Endothelial cell of umbilical vein (primary cell): ENCODE data around the gene ATP1B2. TPM values are rescaled to one million over a fixed set of nuclear protein-coding genes. Genes with fewer than 3 reads are reported as not detected.

Source experiments
- BruUV-seq: library from RNA; stranded (reverse); fragments of 400-500 nt; replicated peaks from 2 replicates; lab custom pipeline; 2021; lab: Mats Ljungman, UMichigan
- CTCF ChIA-PET: fragments of 300-600, 350-600 bp; sonication (Branson Sonifier 250); formaldehyde crosslinking; loops from one replicate; lab custom pipeline; 2021; ENCODE audit warnings: antibody characterized with exemption, inconsistent platforms; lab: Charles Lee
- POLR2A ChIA-PET: fragments of 300-600, 350-600 bp; sonication (Branson Sonifier 250); formaldehyde crosslinking; loops from one replicate; lab custom pipeline; 2021; ENCODE audit warnings: antibody characterized with exemption, inconsistent platforms; lab: Charles Lee
- DNase-seq: peaks from one replicate; pipeline ENCODE4 v3.0.0-alpha.2; 2011; ENCODE audit warnings: low read depth, low spot score
- FAIRE-seq: peaks from 2 replicates; lab custom pipeline; 2011; peaks lifted over from hg19 to GRCh38; lab: Jason Lieb, UNC
- H2AFZ ChIP-seq: 2 replicates; pipeline ENCODE4 v1.6.0; 2012; ENCODE audit warnings: low read depth, low read length, control low read depth, inconsistent platforms
- H3K27ac ChIP-seq: 2 replicates; pipeline ENCODE4 v1.5.1; 2011; ENCODE audit warnings: low read depth, mild to moderate bottlenecking, control low read depth, low read length, moderate library complexity; ENCODE audit not compliant: insufficient read depth
- H3K27me3 ChIP-seq, 2 experiments: 2 replicates each; pipeline versions ENCODE4 v1.6.0 to v1.6.1; 2011; ENCODE audit warnings: low read length in 2 of 2, mixed read lengths in 1 of 2; ENCODE audit not compliant: control insufficient read depth in 2 of 2, insufficient read depth in 2 of 2
- H3K36me3 ChIP-seq, 2 experiments: 2 replicates in 1 of 2; 3 replicates in 1 of 2; pipeline ENCODE4 v1.5.1; 2011; ENCODE audit warnings: low read length in 2 of 2, mild to moderate bottlenecking in 1 of 2, moderate library complexity in 1 of 2; ENCODE audit not compliant: control insufficient read depth in 2 of 2, insufficient read depth in 2 of 2; ENCODE audit errors: extremely low read depth in 1 of 2
- H3K4me1 ChIP-seq: 3 replicates; pipeline ENCODE4 v1.5.1; 2011; ENCODE audit warnings: mild to moderate bottlenecking, low read length; ENCODE audit not compliant: control insufficient read depth, insufficient read depth; ENCODE audit errors: extremely low read depth
- H3K4me2 ChIP-seq: 2 replicates; pipeline ENCODE4 v1.6.1; 2011; ENCODE audit warnings: low read length, control low read depth, mixed read lengths; ENCODE audit not compliant: insufficient read depth
- H3K4me3 ChIP-seq, 3 experiments: fragments of 200-600 bp in 1 of 3; sonication (generic), shearing (Covaris generic) in 1 of 3; replicated peaks in 1 of 3; 2 replicates each; pipeline ENCODE4 v1.5.1; 2011 to 2016; ENCODE audit warnings: control low read depth in 3 of 3, low read length in 3 of 3, mild to moderate bottlenecking in 2 of 3, inconsistent platforms in 1 of 3, low read depth in 1 of 3, moderate library complexity in 1 of 3; ENCODE audit not compliant: insufficient read depth in 1 of 3
- H3K79me2 ChIP-seq: 2 replicates; pipeline ENCODE4 v1.6.0; 2012; ENCODE audit warnings: low read length, inconsistent platforms; ENCODE audit not compliant: control insufficient read depth, insufficient read depth
- H3K9ac ChIP-seq: replicated peaks from 2 replicates; pipeline ENCODE3; 2011; ENCODE audit warnings: low read length, control low read depth; ENCODE audit not compliant: insufficient read depth; ENCODE audit errors: extremely low read depth
- H3K9me1 ChIP-seq: replicated peaks from 3 replicates; pipeline ENCODE4 v1.6.0; 2011; ENCODE audit warnings: mild to moderate bottlenecking, low read length; ENCODE audit not compliant: control insufficient read depth, insufficient read depth; ENCODE audit errors: extremely low read depth
- H3K9me3 ChIP-seq: replicated peaks from 2 replicates; pipeline ENCODE4 v1.5.1; 2012; ENCODE audit warnings: low read length, inconsistent platforms; ENCODE audit not compliant: control insufficient read depth, insufficient read depth
- H4K20me1 ChIP-seq: replicated peaks from 2 replicates; pipeline ENCODE3; 2011; ENCODE audit warnings: mild to moderate bottlenecking, low read length; ENCODE audit not compliant: control insufficient read depth, insufficient read depth; ENCODE audit errors: extremely low read depth
- CTCF ChIP-seq, 2 donors: IDR thresholded peaks; 1 replicate in 1 of 2; 2 replicates in 1 of 2; pipeline ENCODE4 v1.5.1; 2011; ENCODE audit warnings: low read length in 2 of 2, mild to moderate bottlenecking in 2 of 2, moderate library complexity in 2 of 2, control low read depth in 1 of 2, inconsistent platforms in 1 of 2, low read depth in 1 of 2; ENCODE audit not compliant: insufficient read depth in 1 of 2; ENCODE audit errors: extremely low read depth in 1 of 2
- EZH2 ChIP-seq: IDR thresholded peaks from 2 replicates; pipeline ENCODE4 v1.6.1; 2012; ENCODE audit warnings: borderline replicate concordance, low read depth, mild to moderate bottlenecking, moderate library complexity, low read length, inconsistent platforms; ENCODE audit not compliant: severe bottlenecking
- FOS ChIP-seq: IDR thresholded peaks from 2 replicates; pipeline ENCODE4 v1.6.1; 2011; ENCODE audit warnings: mild to moderate bottlenecking, low read length, moderate library complexity, borderline replicate concordance; ENCODE audit not compliant: insufficient read depth
- GATA2 ChIP-seq: IDR thresholded peaks from 2 replicates; pipeline ENCODE4 v1.7.0; 2011; ENCODE audit warnings: low read depth, mild to moderate bottlenecking, moderate library complexity, mixed read lengths, low read length; ENCODE audit not compliant: insufficient read length, insufficient read depth
- JUN ChIP-seq: IDR thresholded peaks from 2 replicates; pipeline ENCODE4 v1.6.1; 2011; ENCODE audit warnings: borderline replicate concordance, low read depth; ENCODE audit not compliant: insufficient read length, insufficient read depth
- MAX ChIP-seq: IDR thresholded peaks from 2 replicates; pipeline ENCODE4 v1.6.1; 2011; ENCODE audit not compliant: insufficient read depth, insufficient read length
- MYC ChIP-seq: IDR thresholded peaks from one replicate; pipeline ENCODE4 v1.6.1; 2011; ENCODE audit warnings: mild to moderate bottlenecking, low read depth, low read length
- POLR2A ChIP-seq: IDR thresholded peaks from 2 replicates; pipeline ENCODE4 v1.6.1; 2012; ENCODE audit warnings: low read depth, mild to moderate bottlenecking, control low read depth, low read length
- POLR2AphosphoS5 ChIP-seq: IDR thresholded peaks from 2 replicates; pipeline ENCODE4 v1.6.1; 2012; ENCODE audit warnings: low read depth, mild to moderate bottlenecking, control low read depth, low read length, moderate library complexity; ENCODE audit not compliant: insufficient read depth
- dilution Hi-C: fragments of 300-500 bp; cut with MboI; formaldehyde crosslinking; loops from one replicate; pipeline ENCODE4 v1.15.0; 2019; ENCODE audit warnings: low sequenced_read_pairs; ENCODE audit not compliant: extremely low pct_ligation_motif_present
- intact Hi-C: fragments of 100-400 bp; cut with micrococcal nuclease; formaldehyde crosslinking; loops from one replicate; pipeline ENCODE4 v1.10.0; 2022
- polyA plus RNA-seq, 4 experiments: library from polyadenylated mRNA; depleted of rRNA in 3 of 4; stranded (reverse) in 3 of 4; unstranded in 1 of 4; fragments of >200 nt; gene quantifications; 2 replicates each; pipeline versions ENCODE4 v1.2.1 to v1.2.3, GENCODE V29; 2011 to 2012; ENCODE audit warnings: missing spikeins in 1 of 4
- total RNA-seq: library from RNA; stranded (reverse); gene quantifications from 2 replicates; pipeline ENCODE4 v1.2.3, GENCODE V29; 2021

The ATP1B2 gene
- total and polyA plus RNA-seq, 2 donors (not counting 3 experiments of a cell fraction or from before 2014, with no cell fraction given) = 0.06 TPM; not detected in 1

GRCh38 chr17:7667656-7668406, 17.1 kb downstream of the ATP1B2 start:
- ChIA-PET POLR2A (no interaction called here), CTCF (interaction anchor here (0.8 to 1.5 kb wide), 6 partner anchors 9 to 322 kb away, joined by 3 to 5 read pairs (median 3); partner anchors contain the start of genes TP53 and WRAP53)
- Histone ChIP-seq H3K79me2 (no peaks in the 10 kb centered on the region), H3K9me3 (no peaks in the 10 kb centered on the region), H3K27ac (no peak overlapping the region), H3K4me2 (no peak overlapping the region), H3K36me3 (peaks cover 8 to 29% of the 10 kb centered on the region in 2 experiments), H3K9ac (no peak overlapping the region), H3K9me1 (no peaks in the 10 kb centered on the region), H2AFZ (no peak overlapping the region), H4K20me1 (no peaks in the 10 kb centered on the region), H3K4me3 (no peak overlapping the region), H3K27me3 (no peaks in the 10 kb centered on the region), H3K4me1 (no peaks in the 10 kb centered on the region)
- intact Hi-C loops = no loop called here
- DNase-seq (no peak), FAIRE-seq (no peak)
- dilution Hi-C loops = no loop called here
- TF ChIP-seq EZH2 (no peak), MYC (no peak), MAX (no peak), JUN (no peak), CTCF (IDR thresholded peaks at IDR 0.05; ENCODE audit: extremely low read depth in 1 of 2, insufficient read depth in 1 of 2, low read depth in 1 of 2, low read length in 2 of 2) (no peak), FOS (no peak), GATA2 (no peak), POLR2A (no peak), POLR2AphosphoS5 (no peak)
- no TSS peak for BruUV-seq
